ENCODE results near the gene IFT88. TPM values are rescaled to one million over a fixed set of nuclear protein-coding genes. Genes with fewer than 3 reads are reported as not detected.

The IFT88 gene
- total RNA-seq, 4 donors from 2014 or later = 7.9 to 47.5 (median 27.6) TPM

- intact Hi-C loops (cut with DNase I; ENCODE audit: low total_unique reads) = no loop called here
- TF ChIP-seq POLR2A (IDR thresholded peaks at IDR 0.05) (no peak), CTCF (IDR thresholded peaks at IDR 0.05) (no peak)
- Histone ChIP-seq H3K27me3 (no peaks in the 10 kb centered on the region), H3K36me3 (no peaks in the 10 kb centered on the region), H3K4me1 (no peaks in the 10 kb centered on the region), H3K4me3 (no peak overlapping the region), H3K27ac (no peak overlapping the region), H3K9me3 (no peaks in the 10 kb centered on the region)
- DNase-seq = no peak
Observed at GRCh38 chr13:20682061-20682460, 115.1 kb downstream of the IFT88 start.

DNA sequence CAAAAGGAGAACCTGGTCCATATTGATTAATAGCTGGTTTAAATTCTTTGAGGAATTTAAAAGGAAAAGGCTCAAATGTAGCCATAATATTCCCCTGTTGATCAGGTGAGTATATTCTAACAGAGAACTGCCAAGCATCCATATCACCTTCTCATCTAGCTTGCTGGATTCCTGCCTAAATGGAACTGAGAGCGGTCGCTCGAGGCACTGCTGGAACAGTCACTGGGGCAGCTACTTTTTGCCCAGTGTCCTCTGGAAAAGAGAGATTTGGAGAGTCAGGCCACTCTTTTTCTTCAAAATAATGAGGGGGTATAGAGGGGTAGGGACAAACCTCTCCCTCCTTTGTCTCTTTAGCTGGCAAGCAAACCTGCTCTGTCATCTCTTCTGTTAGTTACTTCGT lies 117.1 kb downstream of the IFT88 start:
- Histone ChIP-seq H3K4me3 (no peak overlapping the region), H3K4me1 (no peaks in the 10 kb centered on the region), H3K27me3 (no peaks in the 10 kb centered on the region), H3K27ac (no peak overlapping the region), H3K36me3 (no peaks in the 10 kb centered on the region), H3K9me3 (no peaks in the 10 kb centered on the region)
- TF ChIP-seq CTCF (IDR thresholded peaks at IDR 0.05) (no peak), POLR2A (IDR thresholded peaks at IDR 0.05) (no peak)
- no peak for DNase-seq
- intact Hi-C loops (cut with DNase I; ENCODE audit: low total_unique reads) = no loop called here

- TF ChIP-seq CTCF (IDR thresholded peaks at IDR 0.05) (no peak), POLR2A (IDR thresholded peaks at IDR 0.05) (no peak)
- Histone ChIP-seq H3K4me1 (no peaks in the 10 kb centered on the region), H3K27ac (no peak overlapping the region), H3K9me3 (no peaks in the 10 kb centered on the region), H3K36me3 (no peaks in the 10 kb centered on the region), H3K4me3 (no peak overlapping the region), H3K27me3 (no peaks in the 10 kb centered on the region)
- no peak for DNase-seq
- intact Hi-C loops (cut with DNase I; ENCODE audit: low total_unique reads) = no loop called here
Observed at GRCh38 chr13:20684546-20684945, 117.6 kb downstream of the IFT88 start.

DNA sequence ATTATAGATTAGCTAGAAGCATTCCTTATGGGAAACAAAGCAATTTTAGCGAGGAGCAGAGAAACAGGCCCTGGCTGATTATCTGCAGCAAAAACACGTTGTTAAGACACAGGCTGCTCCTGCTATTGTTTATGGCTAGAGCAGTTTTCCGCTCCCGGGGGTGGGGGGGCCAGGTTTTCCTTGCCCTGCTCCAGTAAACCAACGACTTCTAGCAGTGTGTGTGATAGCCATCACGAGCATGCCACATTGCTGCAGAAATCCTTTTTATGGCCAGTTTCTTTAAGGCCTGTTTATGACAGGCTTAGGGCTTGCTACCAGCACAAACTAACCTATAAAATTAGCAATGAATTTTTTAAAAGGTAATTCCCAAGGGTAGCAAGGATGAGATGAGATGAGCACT lies 118.1 kb downstream of the IFT88 start:
- TF ChIP-seq POLR2A (IDR thresholded peaks at IDR 0.05) (no peak), CTCF (IDR thresholded peaks at IDR 0.05) (no peak)
- DNase-seq = no peak
- no peak overlapping the region for H3K4me3 ChIP-seq
- H3K9me3 ChIP-seq = no peaks in the 10 kb centered on the region
- H3K4me1 ChIP-seq = no peaks in the 10 kb centered on the region
- H3K27me3 ChIP-seq = no peaks in the 10 kb centered on the region
- H3K27ac ChIP-seq = no peak overlapping the region
- H3K36me3 ChIP-seq = no peaks in the 10 kb centered on the region
- intact Hi-C loops (cut with DNase I; ENCODE audit: low total_unique reads) = no loop called here

DNA sequence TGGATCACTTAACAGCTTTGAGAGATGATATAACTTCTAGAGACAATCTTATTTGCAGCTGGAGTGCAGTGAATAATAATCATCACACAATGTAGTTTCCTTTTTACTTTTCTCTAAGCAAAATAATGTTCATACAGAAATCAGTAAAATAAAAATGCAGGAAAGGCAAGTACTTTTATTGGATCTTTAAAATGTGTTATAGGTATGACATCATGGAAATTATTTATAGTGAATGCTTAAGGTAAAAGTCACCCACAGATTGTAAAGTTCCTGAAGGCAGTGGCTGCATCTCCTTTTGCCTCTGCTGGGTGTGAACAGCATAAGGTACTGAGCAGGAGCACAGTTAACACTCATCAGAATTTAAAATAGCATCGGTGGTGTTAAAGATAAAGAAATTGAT lies 119.2 kb downstream of the IFT88 start:
- Histone ChIP-seq H3K36me3 (no peaks in the 10 kb centered on the region), H3K27me3 (no peaks in the 10 kb centered on the region)

More for the DNA sequence above, 119.2 kb downstream of the IFT88 start:
- no peak overlapping the region for H3K4me3 ChIP-seq
- DNase-seq = no peak
- intact Hi-C loops (cut with DNase I; ENCODE audit: low total_unique reads) = no loop called here
- no peak overlapping the region for H3K27ac ChIP-seq
- H3K9me3 ChIP-seq = no peaks in the 10 kb centered on the region
- TF ChIP-seq POLR2A (IDR thresholded peaks at IDR 0.05) (no peak), CTCF (IDR thresholded peaks at IDR 0.05) (no peak)
- no peaks in the 10 kb centered on the region for H3K4me1 ChIP-seq

Measured in uterus (tissue), 4 donors.